Smooth muscle cell (in vitro differentiated cells): Measurements from ENCODE around the gene NUDT8. TPM values are rescaled to one million over a fixed set of nuclear protein-coding genes. Genes with fewer than 3 reads are reported as not detected.

Experiments
- DNase-seq: peaks from one replicate; lab custom pipeline; 2025; ENCODE audit not compliant: unreplicated experiment; lab: John Stamatoyannopoulos, UW
- H2AFZ ChIP-seq: fragments of 200-600 bp; sonication (generic); 2 replicates; pipeline ENCODE4 v1.6.0; 2016; ENCODE audit warnings: antibody characterized with exemption, low read depth, mild to moderate bottlenecking
- H3F3A ChIP-seq: fragments of 200-600 bp; sonication (generic); 2 replicates; pipeline ENCODE4 v1.6.0; 2017; ENCODE audit warnings: antibody characterized with exemption, low read depth
- H3K27ac ChIP-seq: fragments of 200-600 bp; sonication (generic); 2 replicates; pipeline ENCODE4 v1.5.1; 2016; ENCODE audit warnings: low read depth, mild to moderate bottlenecking
- H3K27me3 ChIP-seq: fragments of 200-600 bp; sonication (generic); 2 replicates; pipeline ENCODE4 v1.6.1; 2016; ENCODE audit warnings: low read depth, mild to moderate bottlenecking
- H3K36me3 ChIP-seq: fragments of 200-600 bp; sonication (generic); 2 replicates; pipeline ENCODE4 v1.5.1; 2016; ENCODE audit warnings: low read depth
- H3K4me1 ChIP-seq: fragments of 200-600 bp; sonication (generic); 2 replicates; pipeline ENCODE4 v1.5.1; 2016; ENCODE audit warnings: low read depth
- H3K4me2 ChIP-seq: fragments of 200-600 bp; sonication (generic); 2 replicates; pipeline ENCODE4 v1.6.0; 2016; ENCODE audit warnings: mild to moderate bottlenecking
- H3K4me3 ChIP-seq: fragments of 200-600 bp; sonication (generic); 2 replicates; pipeline ENCODE4 v1.5.1; 2016; ENCODE audit warnings: mild to moderate bottlenecking
- H3K79me2 ChIP-seq: fragments of 200-600 bp; sonication (generic); 2 replicates; pipeline ENCODE4 v1.6.0; 2016; ENCODE audit warnings: low read depth, mild to moderate bottlenecking
- H3K9ac ChIP-seq: fragments of 200-600 bp; sonication (generic); 2 replicates; pipeline ENCODE4 v1.6.0; 2016; ENCODE audit warnings: low read depth
- H3K9me3 ChIP-seq: fragments of 200-600 bp; sonication (generic); replicated peaks from 2 replicates; pipeline ENCODE4 v1.5.1; 2016; ENCODE audit warnings: low read depth
- H4K20me1 ChIP-seq: fragments of 200-600 bp; sonication (generic); 2 replicates; pipeline ENCODE4 v1.6.0; 2016; ENCODE audit warnings: low read depth
- WGBS: methylation state at CpG from one replicate; pipeline ENCODE4 v1.1.7; 2016; ENCODE audit warnings: low lambda C conversion rate; 5-methylcytosine and 5-hydroxymethylcytosine counted together
- polyA plus RNA-seq: library from polyadenylated mRNA; unstranded; fragments of >200 nt; fragmentation: Nextera tagmentation; extraction: Ambion mirVana; gene quantifications from 2 replicates; pipeline ENCODE4 v1.2.1, GENCODE V29; 2016
- total RNA-seq: library from RNA; depleted of rRNA; stranded (reverse); fragments of >200 nt; gene quantifications from 2 replicates; pipeline ENCODE4 v1.2.3, GENCODE V29; 2014
- TF ChIP-seq, protein P1 (sequence below): fragments of 200-600 bp; sonication (generic); IDR thresholded peaks from 2 replicates; pipeline ENCODE4 v1.5.1; 2017; ENCODE audit warnings: borderline replicate concordance, mild to moderate bottlenecking, antibody characterized with exemption; ENCODE audit not compliant: insufficient read depth, poor library complexity, severe bottlenecking

Gene NUDT8
- total and polyA plus RNA-seq, 2 experiments from 2014 or later: 0.67 to 15.6 TPM

DNA sequence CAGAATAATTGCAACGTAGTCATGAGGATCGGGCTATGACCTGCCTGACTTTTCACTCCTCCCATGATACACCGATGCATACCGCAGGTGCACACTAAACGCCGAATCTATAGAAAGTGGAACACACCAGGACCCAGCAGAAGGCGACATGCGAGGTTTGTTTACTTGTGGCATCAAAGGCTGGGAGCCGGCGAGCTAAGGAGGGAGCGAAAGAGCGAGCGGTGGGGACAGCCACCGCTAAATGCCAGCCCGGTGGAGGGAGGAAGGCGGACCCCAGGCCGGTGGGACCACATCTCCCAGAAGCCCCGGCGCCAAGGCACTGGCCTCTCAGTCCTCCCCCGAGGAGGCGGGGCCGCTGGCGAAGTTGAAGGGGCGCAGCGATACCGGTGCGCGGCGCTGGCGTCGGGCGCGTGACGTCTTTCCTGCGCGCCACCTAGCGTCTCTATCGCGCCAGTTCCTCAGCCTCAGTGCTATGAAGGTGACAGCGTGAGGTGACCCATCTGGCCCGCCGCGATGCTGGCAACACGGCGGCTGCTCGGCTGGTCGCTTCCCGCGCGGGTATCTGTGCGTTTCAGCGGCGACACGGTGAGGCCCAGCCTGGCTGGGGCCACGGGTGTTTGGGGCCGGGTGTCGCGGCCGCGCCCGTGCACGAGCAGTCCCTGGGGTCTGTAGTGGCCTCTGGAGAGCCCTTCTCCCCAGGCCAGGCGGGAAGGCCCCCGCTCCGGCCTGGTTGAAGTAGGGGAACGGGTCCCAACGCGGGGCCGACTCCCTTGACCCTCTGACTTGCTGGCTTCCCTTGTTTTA is 23.0 kb downstream of the NUDT8 start, which contains the start of gene NDUFV1:
NDUFV1 (plus strand) TSS at position 445 of the 804 bp plus-strand sequence; CDS start at position 514, 69 bp downstream.
- Histone ChIP-seq H2AFZ (peak within 1 kb of the TSS; percentile 87), H3K9ac (peak within 1 kb of the TSS; percentile 84), H3K27ac (no peak within 1 kb of the TSS), H3F3A (no peaks in the 10 kb centered on the region), H3K4me3 (peak within 1 kb of the TSS; percentile 71), H3K27me3 (no peaks in the 10 kb centered on the region), H3K79me2 (peaks cover 16% of the 10 kb centered on the region), H3K9me3 (no peaks in the 10 kb centered on the region), H3K4me2 (peak within 1 kb of the TSS; percentile 87), H3K36me3 (no peaks in the 10 kb centered on the region), H3K4me1 (peaks cover 18% of the 10 kb centered on the region), H4K20me1 (no peaks in the 10 kb centered on the region)
- peak; percentile 74 for DNase-seq
- TF ChIP-seq, protein P1, sequence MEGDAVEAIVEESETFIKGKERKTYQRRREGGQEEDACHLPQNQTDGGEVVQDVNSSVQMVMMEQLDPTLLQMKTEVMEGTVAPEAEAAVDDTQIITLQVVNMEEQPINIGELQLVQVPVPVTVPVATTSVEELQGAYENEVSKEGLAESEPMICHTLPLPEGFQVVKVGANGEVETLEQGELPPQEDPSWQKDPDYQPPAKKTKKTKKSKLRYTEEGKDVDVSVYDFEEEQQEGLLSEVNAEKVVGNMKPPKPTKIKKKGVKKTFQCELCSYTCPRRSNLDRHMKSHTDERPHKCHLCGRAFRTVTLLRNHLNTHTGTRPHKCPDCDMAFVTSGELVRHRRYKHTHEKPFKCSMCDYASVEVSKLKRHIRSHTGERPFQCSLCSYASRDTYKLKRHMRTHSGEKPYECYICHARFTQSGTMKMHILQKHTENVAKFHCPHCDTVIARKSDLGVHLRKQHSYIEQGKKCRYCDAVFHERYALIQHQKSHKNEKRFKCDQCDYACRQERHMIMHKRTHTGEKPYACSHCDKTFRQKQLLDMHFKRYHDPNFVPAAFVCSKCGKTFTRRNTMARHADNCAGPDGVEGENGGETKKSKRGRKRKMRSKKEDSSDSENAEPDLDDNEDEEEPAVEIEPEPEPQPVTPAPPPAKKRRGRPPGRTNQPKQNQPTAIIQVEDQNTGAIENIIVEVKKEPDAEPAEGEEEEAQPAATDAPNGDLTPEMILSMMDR: peak; percentile 57
- WGBS: 3% methylated on average over 68 of the region's 69 CpGs

- Histone ChIP-seq H3F3A (no peaks in the 10 kb centered on the region), H3K4me2 (peak overlapping the region; percentile 87), H3K9ac (peak overlapping the region; percentile 84), H3K79me2 (peaks cover 16% of the 10 kb centered on the region), H3K4me3 (peak overlapping the region; percentile 71), H3K9me3 (no peaks in the 10 kb centered on the region), H3K27me3 (no peaks in the 10 kb centered on the region), H3K36me3 (no peaks in the 10 kb centered on the region), H4K20me1 (no peaks in the 10 kb centered on the region), H3K4me1 (peaks cover 18% of the 10 kb centered on the region), H2AFZ (peak overlapping the region; percentile 87), H3K27ac (no peak overlapping the region)
- WGBS: 70% methylated on average over 17 of the region's 17 CpGs
- DNase-seq: no peak
- TF ChIP-seq, protein P1: no peak
These were observed 23.6 kb downstream of the NUDT8 start for GRCh38 chr11:67606093-67606491.

- Histone ChIP-seq H3K4me2 (no peak overlapping the region), H3K27ac (no peak overlapping the region), H3K9ac (no peak overlapping the region), H3K79me2 (peaks cover 16% of the 10 kb centered on the region), H4K20me1 (no peaks in the 10 kb centered on the region), H3K36me3 (no peaks in the 10 kb centered on the region), H3K9me3 (no peaks in the 10 kb centered on the region), H3K4me3 (no peak overlapping the region), H3K27me3 (no peaks in the 10 kb centered on the region), H3F3A (no peaks in the 10 kb centered on the region), H3K4me1 (peaks cover 18% of the 10 kb centered on the region), H2AFZ (no peak overlapping the region)
- TF ChIP-seq, protein P1: no peak
- no peak for DNase-seq
- 72% methylated on average over 11 of the region's 11 CpGs for WGBS
These were observed 24.3 kb downstream of the NUDT8 start for GRCh38 chr11:67605231-67606011.
